ENCODE results near the gene CASKIN2. TPM values are rescaled to one million over a fixed set of nuclear protein-coding genes. Genes with fewer than 3 reads are reported as not detected.

The CASKIN2 gene
- total RNA-seq, 1 donor from 2014 or later: 34.3 TPM

- TF ChIP-seq, protein P1, sequence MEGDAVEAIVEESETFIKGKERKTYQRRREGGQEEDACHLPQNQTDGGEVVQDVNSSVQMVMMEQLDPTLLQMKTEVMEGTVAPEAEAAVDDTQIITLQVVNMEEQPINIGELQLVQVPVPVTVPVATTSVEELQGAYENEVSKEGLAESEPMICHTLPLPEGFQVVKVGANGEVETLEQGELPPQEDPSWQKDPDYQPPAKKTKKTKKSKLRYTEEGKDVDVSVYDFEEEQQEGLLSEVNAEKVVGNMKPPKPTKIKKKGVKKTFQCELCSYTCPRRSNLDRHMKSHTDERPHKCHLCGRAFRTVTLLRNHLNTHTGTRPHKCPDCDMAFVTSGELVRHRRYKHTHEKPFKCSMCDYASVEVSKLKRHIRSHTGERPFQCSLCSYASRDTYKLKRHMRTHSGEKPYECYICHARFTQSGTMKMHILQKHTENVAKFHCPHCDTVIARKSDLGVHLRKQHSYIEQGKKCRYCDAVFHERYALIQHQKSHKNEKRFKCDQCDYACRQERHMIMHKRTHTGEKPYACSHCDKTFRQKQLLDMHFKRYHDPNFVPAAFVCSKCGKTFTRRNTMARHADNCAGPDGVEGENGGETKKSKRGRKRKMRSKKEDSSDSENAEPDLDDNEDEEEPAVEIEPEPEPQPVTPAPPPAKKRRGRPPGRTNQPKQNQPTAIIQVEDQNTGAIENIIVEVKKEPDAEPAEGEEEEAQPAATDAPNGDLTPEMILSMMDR (IDR thresholded peaks at IDR 0.05; ENCODE audit: borderline replicate concordance): no peak
- no peak for DNase-seq
- Histone ChIP-seq H3K27me3 (ENCODE audit: low read depth) (no peaks in the 10 kb centered on the region), H3K27ac (replicated peaks) (peak overlapping the region; percentile 96), H3K9me3 (replicated peaks) (no peaks in the 10 kb centered on the region), H3K36me3 (peaks cover 54% of the 10 kb centered on the region), H3K4me1 (peaks cover 97% of the 10 kb centered on the region), H3K4me3 (peak overlapping the region; percentile 95)
- intact Hi-C loops (cut with micrococcal nuclease): loop anchor here (10.0 kb wide), 1 partner anchor 86 kb away; no protein-coding TSS in a partner anchor
Observed at GRCh38 chr17:75511270-75511609, 4.1 kb downstream of the CASKIN2 start.

- intact Hi-C loops (cut with micrococcal nuclease): loop anchor here (10.0 kb wide), 1 partner anchor 85 kb away; no protein-coding TSS in a partner anchor
- Histone ChIP-seq H3K4me3 (peak overlapping the region; percentile 95), H3K36me3 (peaks cover 68% of the 10 kb centered on the region), H3K27ac (replicated peaks) (peak overlapping the region; percentile 96), H3K4me1 (peaks cover 87% of the 10 kb centered on the region), H3K27me3 (ENCODE audit: low read depth) (no peaks in the 10 kb centered on the region), H3K9me3 (replicated peaks) (no peaks in the 10 kb centered on the region)
- peak; percentile 75 for DNase-seq
- TF ChIP-seq, protein P1 (IDR thresholded peaks at IDR 0.05; ENCODE audit: borderline replicate concordance): peak; percentile 8
Observed at GRCh38 chr17:75509528-75510258, 5.6 kb downstream of the CASKIN2 start.

DNA sequence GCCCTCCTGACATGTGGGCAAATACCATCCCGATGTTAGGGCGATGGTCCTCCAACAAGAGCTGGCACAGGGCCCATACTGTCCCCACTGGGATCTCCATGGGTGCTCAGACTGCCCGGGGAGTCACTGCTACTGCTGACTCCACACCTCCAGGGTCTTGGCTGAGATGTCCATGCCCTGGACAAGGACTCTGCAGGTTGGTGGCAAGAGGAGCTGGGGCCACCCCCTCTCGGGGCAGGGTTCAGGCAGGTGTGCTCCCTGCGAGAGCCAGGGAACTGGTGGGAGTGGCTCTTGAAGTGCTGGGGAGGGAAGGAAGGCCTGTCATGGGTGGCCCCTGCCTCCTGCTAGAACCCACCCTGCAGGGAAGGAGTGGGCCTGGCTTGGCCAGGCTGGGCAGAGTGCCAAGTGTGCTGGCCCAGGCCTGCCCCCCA is 6.4 kb downstream of the CASKIN2 start:
- H3K27ac ChIP-seq (replicated peaks): peak overlapping the region; percentile 96
- DNase-seq: no peak
- TF ChIP-seq, protein P1 (IDR thresholded peaks at IDR 0.05; ENCODE audit: borderline replicate concordance): no peak
- peak overlapping the region; percentile 48 for H3K4me3 ChIP-seq
- no peaks in the 10 kb centered on the region for H3K9me3 ChIP-seq (replicated peaks)
- H3K36me3 ChIP-seq: peaks cover 75% of the 10 kb centered on the region
- H3K4me1 ChIP-seq: peaks cover 84% of the 10 kb centered on the region
- intact Hi-C loops (cut with micrococcal nuclease): no loop called here
- no peaks in the 10 kb centered on the region for H3K27me3 ChIP-seq (ENCODE audit: low read depth)

DNA sequence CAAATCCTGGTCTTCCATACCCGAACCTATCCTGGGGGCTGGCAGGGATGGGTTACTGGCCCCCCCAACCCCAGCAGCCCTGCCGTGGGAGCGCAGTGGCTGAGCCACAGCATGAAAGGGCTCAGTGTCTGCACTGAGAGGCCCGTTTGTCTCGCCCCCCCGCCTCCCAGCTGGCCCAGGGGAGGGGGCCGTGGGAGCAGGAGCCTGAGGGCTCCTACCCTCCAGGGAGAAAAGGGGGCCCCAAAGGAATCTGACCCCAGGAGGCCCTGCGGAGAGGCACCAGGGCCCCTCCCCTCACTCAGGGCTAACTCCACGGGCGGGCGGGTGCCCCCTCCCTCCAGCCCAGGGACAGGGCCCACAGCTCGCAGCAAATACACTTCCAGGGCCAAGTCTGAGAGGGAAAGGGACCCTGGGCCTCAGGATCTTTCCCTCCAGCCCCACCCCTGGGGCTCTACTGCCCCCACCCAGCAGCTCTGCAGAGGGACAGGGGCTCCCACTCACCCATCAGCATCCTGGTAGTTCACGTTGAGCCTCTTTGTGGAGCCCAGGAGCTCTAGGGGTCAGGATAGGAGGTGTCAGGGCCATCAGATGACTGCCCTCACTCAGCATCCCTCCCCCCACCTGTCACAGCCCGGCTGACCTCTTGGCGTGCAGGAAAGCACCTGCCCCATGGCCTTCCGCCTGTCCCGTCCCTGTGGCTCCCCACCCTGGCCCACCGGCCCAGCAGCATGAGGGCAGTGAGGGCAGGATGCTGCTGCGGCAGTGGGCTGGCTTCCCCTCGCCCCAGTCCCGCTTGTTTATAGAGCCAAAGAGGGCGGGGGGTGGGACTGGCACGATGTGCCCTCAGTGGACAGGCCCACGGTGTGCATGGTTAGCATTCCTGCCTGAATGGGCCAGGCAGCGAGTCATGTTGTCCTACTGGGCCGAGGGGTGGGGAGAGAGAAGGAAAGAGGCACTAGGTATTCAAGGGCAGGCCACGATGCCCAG is 7.3 kb downstream of the CASKIN2 start:
- H3K27ac ChIP-seq (replicated peaks): peak overlapping the region; percentile 96
- intact Hi-C loops (cut with micrococcal nuclease): no loop called here
- no peak for DNase-seq
- no peaks in the 10 kb centered on the region for H3K9me3 ChIP-seq (replicated peaks)
- H3K4me1 ChIP-seq: peaks cover 80% of the 10 kb centered on the region
- no peaks in the 10 kb centered on the region for H3K27me3 ChIP-seq (ENCODE audit: low read depth)
- TF ChIP-seq, protein P1 (IDR thresholded peaks at IDR 0.05; ENCODE audit: borderline replicate concordance): no peak
- H3K36me3 ChIP-seq: peaks cover 75% of the 10 kb centered on the region
- peak overlapping the region; percentile 48 for H3K4me3 ChIP-seq

- H3K9me3 ChIP-seq (replicated peaks): no peaks in the 10 kb centered on the region
- peaks cover 68% of the 10 kb centered on the region for H3K4me1 ChIP-seq
- no peaks in the 10 kb centered on the region for H3K27me3 ChIP-seq (ENCODE audit: low read depth)
- DNase-seq: no peak
- H3K36me3 ChIP-seq: peaks cover 71% of the 10 kb centered on the region
- H3K27ac ChIP-seq (replicated peaks): peak overlapping the region; percentile 96
- TF ChIP-seq, protein P1 (IDR thresholded peaks at IDR 0.05; ENCODE audit: borderline replicate concordance): no peak
- H3K4me3 ChIP-seq: no peak overlapping the region
- intact Hi-C loops (cut with micrococcal nuclease): no loop called here
Observed at GRCh38 chr17:75506888-75507287, 8.4 kb downstream of the CASKIN2 start.
